Spleen (tissue), 11 donors: ENCODE measurements around the gene TSPO2. TPM values are rescaled to one million over a fixed set of nuclear protein-coding genes. Genes with fewer than 3 reads are reported as not detected.

Source experiments
- DNase-seq: peaks from one replicate; pipeline ENCODE4 v3.0.0-alpha.2; 2020
- H3K27ac ChIP-seq, 8 donors: fragments of 200-600 bp; sonication (generic) in 7 of 8; 1 replicate in 4 of 8; 2 replicates in 4 of 8; pipeline versions ENCODE4 v1.5.0 to v1.8.0; 2016 to 2021; ENCODE audit warnings: inconsistent platforms in 4 of 8, mild to moderate bottlenecking in 4 of 8, moderate library complexity in 1 of 8
- H3K27me3 ChIP-seq, 7 donors: fragments of 200-600 bp; sonication (generic) in 6 of 7; replicated peaks in 1 of 7; 1 replicate in 4 of 7; 2 replicates in 3 of 7; pipeline versions ENCODE4 v1.5.0 to v1.8.0; 2016 to 2021; ENCODE audit warnings: inconsistent platforms in 3 of 7, mild to moderate bottlenecking in 1 of 7
- H3K36me3 ChIP-seq, 6 donors: fragments of 200-600 bp; sonication (generic) in 5 of 6; 1 replicate in 4 of 6; 2 replicates in 2 of 6; pipeline versions ENCODE4 v1.5.0 to v1.8.0; 2016 to 2021; ENCODE audit warnings: inconsistent platforms in 2 of 6
- H3K4me1 ChIP-seq, 6 donors: fragments of 200-600 bp; sonication (generic) in 5 of 6; 1 replicate in 3 of 6; 2 replicates in 3 of 6; pipeline versions ENCODE4 v1.5.0 to v1.8.0; 2016 to 2021; ENCODE audit warnings: inconsistent platforms in 3 of 6
- H3K4me3 ChIP-seq, 8 donors: fragments of 200-600 bp; sonication (generic) in 7 of 8; 1 replicate in 4 of 8; 2 replicates in 4 of 8; pipeline versions ENCODE4 v1.5.0 to v1.8.0; 2016 to 2021; ENCODE audit warnings: inconsistent platforms in 4 of 8, mild to moderate bottlenecking in 4 of 8, moderate library complexity in 2 of 8
- H3K9me3 ChIP-seq, 8 donors: fragments of 200-600 bp; sonication (generic) in 7 of 8; 1 replicate in 4 of 8; 2 replicates in 4 of 8; pipeline versions ENCODE4 v1.5.0 to v1.8.0; 2016 to 2021; ENCODE audit warnings: inconsistent platforms in 4 of 8
- CTCF ChIP-seq, 11 experiments: fragments of 200-600 bp in 7 of 11; fragments of 450-650 bp in 4 of 11; sonication (generic) in 4 of 11; IDR thresholded peaks in 8 of 11; conservative IDR thresholded peaks in 3 of 11; 1 replicate in 7 of 11; 2 replicates in 4 of 11; pipeline versions ENCODE4 v1.4.0 to v1.8.0; 2016 to 2021; ENCODE audit warnings: antibody characterized with exemption in 11 of 11, inconsistent platforms in 4 of 11, mild to moderate bottlenecking in 1 of 11
- POLR2A ChIP-seq, 3 donors: fragments of 450-650 bp; IDR thresholded peaks; one replicate each; pipeline ENCODE4 v1.5.1; 2017; ENCODE audit warnings: antibody characterized with exemption in 3 of 3, mild to moderate bottlenecking in 1 of 3
- POLR2AphosphoS5 ChIP-seq, 3 donors: sonication (generic); formaldehyde crosslinking; IDR thresholded peaks; one replicate each; pipeline ENCODE4 v1.5.1; 2017; ENCODE audit warnings: antibody characterized with exemption in 3 of 3
- WGBS, 5 donors: extraction: QIAGEN DNeasy Blood & Tissue Kit in 3 of 5; methylation state at CpG; one replicate each; pipeline versions ENCODE4 v1.1.5 to v1.1.7; 2013 to 2018; 5-methylcytosine and 5-hydroxymethylcytosine counted together
- intact Hi-C: fragments of 100-400 bp; cut with DNase I; formaldehyde crosslinking; loops from one replicate; pipeline ENCODE4 v1.15.0; 2023; ENCODE audit warnings: low total_unique reads
- polyA plus RNA-seq, 3 donors: library from polyadenylated mRNA; stranded (reverse); fragments of 200-250 nt; gene quantifications; one replicate each; pipeline ENCODE4 v1.2.1, GENCODE V29; 2013
- total RNA-seq, 7 donors: library from RNA; depleted of rRNA in 3 of 7; stranded (reverse); fragments of >200 nt in 3 of 7; fragmentation: NEBNext Ultra II Directional in 4 of 7; extraction: Animal tissue kit (Norgen Biotek cat#: 25700) in 4 of 7; gene quantifications; one replicate each; pipeline versions ENCODE4 v1.1.0 to v1.2.1, GENCODE V29; 2016 to 2021
- donor health status: healthy with polysubstance abuse.
- donor health status: DM: no; HTN: no; CAD: no; lungs with moderate emphysema.
- donor health status: DM: no; HTN: no; CAD: no.
- donor health status: Bipolar disorder and iron deficiency.
- donor health status: healthy.
- donor health status: DM: no; HTN: no; CAD: no.
- donor health status: DM: yes; HTN: yes; CAD: no.

TSPO2 gene
- total and polyA plus RNA-seq, 10 donors = 0.54 to 6.3 TPM; not detected in 8

- Histone ChIP-seq H3K4me3 (no peak overlapping the region), H3K27me3 (no peaks in the 10 kb centered on the region), H3K36me3 (peaks cover 0 to 25% (median 0%) of the 10 kb centered on the region in 6 donors), H3K27ac (no peak overlapping the region), H3K4me1 (no peaks in the 10 kb centered on the region), H3K9me3 (no peaks in the 10 kb centered on the region)
- intact Hi-C loops = no loop called here
- TF ChIP-seq POLR2A (IDR thresholded peaks at IDR 0.05) (no peak), CTCF (IDR thresholded peaks at IDR 0.05 in 8 of 11, conservative IDR thresholded peaks at IDR 0.05 in 3 of 11) (no peak), POLR2AphosphoS5 (IDR thresholded peaks at IDR 0.05) (no peak)
- 74 to 84% (median 83%) methylated on average over 5 of the region's 5 CpGs for WGBS, 5 donors
- DNase-seq = no peak
These were observed 3.4 kb downstream of the TSPO2 start for GRCh38 chr6:41045664-41046063.

DNA sequence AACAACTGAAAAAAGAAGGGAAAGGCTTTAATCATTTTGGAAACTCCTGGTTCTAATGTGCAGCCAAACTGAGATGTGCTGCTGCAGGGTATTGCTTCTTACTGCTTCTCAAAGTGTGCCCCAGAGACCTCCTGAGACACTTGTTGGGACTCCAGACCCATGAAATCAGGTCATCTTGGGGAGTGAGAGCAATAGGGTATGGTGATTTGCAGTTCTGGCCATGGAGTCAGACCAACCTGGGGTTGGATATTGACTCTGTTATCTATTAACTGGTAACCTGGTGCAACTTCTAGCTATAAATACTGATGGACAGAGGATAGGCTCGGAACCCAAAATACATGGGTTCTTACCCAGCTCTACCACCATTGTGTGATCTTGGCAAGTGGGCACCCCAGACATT, 3.8 kb downstream of the TSPO2 start:
- no peak for DNase-seq
- Histone ChIP-seq H3K27me3 (no peaks in the 10 kb centered on the region), H3K9me3 (no peaks in the 10 kb centered on the region), H3K36me3 (peaks cover 0 to 25% (median 0%) of the 10 kb centered on the region in 6 donors), H3K4me3 (no peak overlapping the region), H3K4me1 (no peaks in the 10 kb centered on the region), H3K27ac (no peak overlapping the region)
- no peak for TF ChIP-seq POLR2AphosphoS5 (IDR thresholded peaks at IDR 0.05)
- TF ChIP-seq POLR2A (IDR thresholded peaks at IDR 0.05) = no peak
- no peak for TF ChIP-seq CTCF (IDR thresholded peaks at IDR 0.05 in 8 of 11, conservative IDR thresholded peaks at IDR 0.05 in 3 of 11)
- 92 to 100% (median 98%) methylated on average over 1 of the region's 1 CpG for WGBS, 5 donors
- intact Hi-C loops = no loop called here

GRCh38 chr6:41047306-41047705, 5.0 kb downstream of the TSPO2 start:
- intact Hi-C loops = no loop called here
- H3K4me3 ChIP-seq = no peak overlapping the region
- H3K36me3 ChIP-seq = peaks cover 0 to 22% (median 0%) of the 10 kb centered on the region in 6 donors
- DNase-seq = no peak
- H3K9me3 ChIP-seq = no peaks in the 10 kb centered on the region
- no peak for TF ChIP-seq CTCF (IDR thresholded peaks at IDR 0.05 in 8 of 11, conservative IDR thresholded peaks at IDR 0.05 in 3 of 11)
- no peak for TF ChIP-seq POLR2AphosphoS5 (IDR thresholded peaks at IDR 0.05)
- TF ChIP-seq POLR2A (IDR thresholded peaks at IDR 0.05) = no peak
- WGBS, 5 donors = 92 to 98% (median 96%) methylated on average over 2 of the region's 2 CpGs
- peaks cover 4 to 11% (median 10%) of the 10 kb centered on the region in 6 donors for H3K4me1 ChIP-seq
- H3K27ac ChIP-seq = no peak overlapping the region
- H3K27me3 ChIP-seq = no peaks in the 10 kb centered on the region

GRCh38 chr6:41047745-41048732, 5.8 kb downstream of the TSPO2 start:
- intact Hi-C loops = no loop called here
- Histone ChIP-seq H3K27me3 (no peaks in the 10 kb centered on the region), H3K9me3 (no peaks in the 10 kb centered on the region), H3K36me3 (peaks cover 0 to 15% (median 0%) of the 10 kb centered on the region in 6 donors), H3K4me3 (no peak overlapping the region), H3K4me1 (peaks cover 6 to 16% (median 12%) of the 10 kb centered on the region in 6 donors), H3K27ac (no peak overlapping the region)
- no peak for DNase-seq
- no peak for TF ChIP-seq POLR2AphosphoS5 (IDR thresholded peaks at IDR 0.05)
- WGBS, 5 donors = 81 to 90% (median 88%) methylated on average over 9 of the region's 9 CpGs
